Measurements from ENCODE around the gene NYNRIN.

NYNRIN gene

GRCh38 chr14:24436355-24437019, 37.7 kb downstream of the NYNRIN start:
- H3K9me3 ChIP-seq (ENCODE audit: control insufficient read depth, low read length), result no peaks in the 10 kb centered on the region
- H3K79me2 ChIP-seq, result no peaks in the 10 kb centered on the region
- H2AFZ ChIP-seq, result no peak overlapping the region
- H3K4me1 ChIP-seq, result peaks cover 8% of the 10 kb centered on the region
- H3K4me2 ChIP-seq (ENCODE audit: low read length), result no peak overlapping the region
- TF ChIP-seq CTCF (IDR thresholded peaks at IDR 0.05), result peak; percentile 87
- H3K9ac ChIP-seq, result no peak overlapping the region
- no peaks in the 10 kb centered on the region for H3K36me3 ChIP-seq (ENCODE audit: control insufficient read depth, insufficient read depth, low read length)
- H3K27me3 ChIP-seq (ENCODE audit: control insufficient read depth, insufficient read depth, low read length), result no peaks in the 10 kb centered on the region
- H3K27ac ChIP-seq, result peak overlapping the region; percentile 45
- no peak overlapping the region for H3K4me3 ChIP-seq (ENCODE audit: low read depth, low read length)

- Histone ChIP-seq H2AFZ (no peak overlapping the region), H3K9me3 (ENCODE audit: control insufficient read depth, low read length) (no peaks in the 10 kb centered on the region), H3K9ac (no peak overlapping the region), H3K4me1 (peaks cover 8% of the 10 kb centered on the region), H3K27me3 (ENCODE audit: control insufficient read depth, insufficient read depth, low read length) (no peaks in the 10 kb centered on the region), H3K4me2 (ENCODE audit: low read length) (no peak overlapping the region), H3K4me3 (ENCODE audit: low read depth, low read length) (no peak overlapping the region), H3K79me2 (no peaks in the 10 kb centered on the region), H3K36me3 (ENCODE audit: control insufficient read depth, insufficient read depth, low read length) (no peaks in the 10 kb centered on the region), H3K27ac (peak overlapping the region; percentile 45)
- TF ChIP-seq CTCF (IDR thresholded peaks at IDR 0.05), result no peak
Observed at GRCh38 chr14:24437020-24437735, 38.4 kb downstream of the NYNRIN start.

- no peak overlapping the region for H2AFZ ChIP-seq
- H3K4me3 ChIP-seq (ENCODE audit: low read depth, low read length), result no peak overlapping the region
- H3K4me1 ChIP-seq, result peaks cover 8% of the 10 kb centered on the region
- no peaks in the 10 kb centered on the region for H3K9me3 ChIP-seq (ENCODE audit: control insufficient read depth, low read length)
- H3K27me3 ChIP-seq (ENCODE audit: control insufficient read depth, insufficient read depth, low read length), result no peaks in the 10 kb centered on the region
- no peaks in the 10 kb centered on the region for H3K79me2 ChIP-seq
- H3K9ac ChIP-seq, result no peak overlapping the region
- H3K27ac ChIP-seq, result peak overlapping the region; percentile 45
- no peaks in the 10 kb centered on the region for H3K36me3 ChIP-seq (ENCODE audit: control insufficient read depth, insufficient read depth, low read length)
- no peak for TF ChIP-seq CTCF (IDR thresholded peaks at IDR 0.05)
- no peak overlapping the region for H3K4me2 ChIP-seq (ENCODE audit: low read length)
Observed at GRCh38 chr14:24437736-24438067, 38.9 kb downstream of the NYNRIN start.

GRCh38 chr14:24438223-24439097, 39.7 kb downstream of the NYNRIN start:
- H3K4me1 ChIP-seq, result peaks cover 8% of the 10 kb centered on the region
- no peaks in the 10 kb centered on the region for H3K36me3 ChIP-seq (ENCODE audit: control insufficient read depth, insufficient read depth, low read length)

More at GRCh38 chr14:24438223-24439097, 39.7 kb downstream of the NYNRIN start:
- H3K79me2 ChIP-seq, result no peaks in the 10 kb centered on the region
- H3K27me3 ChIP-seq (ENCODE audit: control insufficient read depth, insufficient read depth, low read length), result no peaks in the 10 kb centered on the region
- H3K4me2 ChIP-seq (ENCODE audit: low read length), result no peak overlapping the region
- H3K4me3 ChIP-seq (ENCODE audit: low read depth, low read length), result no peak overlapping the region
- H3K27ac ChIP-seq, result no peak overlapping the region
- H3K9ac ChIP-seq, result no peak overlapping the region
- no peak for TF ChIP-seq CTCF (IDR thresholded peaks at IDR 0.05)
- H2AFZ ChIP-seq, result no peak overlapping the region
- no peaks in the 10 kb centered on the region for H3K9me3 ChIP-seq (ENCODE audit: control insufficient read depth, low read length)

Measured in parathyroid adenoma (tissue), 2 donors.